Measurements from ENCODE around the gene LPCAT2. TPM values are rescaled to one million over a fixed set of nuclear protein-coding genes. Genes with fewer than 3 reads are reported as not detected.

Gene LPCAT2
- total and polyA plus RNA-seq, 2 experiments from 2014 or later: 6.4 to 9.5 TPM

GRCh38 chr16:55475919-55476318 is 33.0 kb upstream of the LPCAT2 start:
- H3K36me3 ChIP-seq (replicated peaks; ENCODE audit: insufficient read depth, low read depth): no peaks in the 10 kb centered on the region
- H3K4me1 ChIP-seq (ENCODE audit: insufficient read depth): no peaks in the 10 kb centered on the region
- no peaks in the 10 kb centered on the region for H3K9me3 ChIP-seq (ENCODE audit: low read depth)
- H3K27me3 ChIP-seq: peaks cover 26% of the 10 kb centered on the region
- DNase-seq (ENCODE audit: low spot score): no peak
- H3K4me3 ChIP-seq: no peak overlapping the region
- H2AFZ ChIP-seq: no peak overlapping the region
- no peaks in the 10 kb centered on the region for H3K9me2 ChIP-seq (replicated peaks; ENCODE audit: insufficient read depth)
- peak overlapping the region; percentile 23 for H3K27ac ChIP-seq
- H3K79me2 ChIP-seq: peaks cover 4% of the 10 kb centered on the region
- H3K4me2 ChIP-seq: peak overlapping the region; percentile 31
- WGBS (ENCODE audit: low lambda C conversion rate, missing lambda C conversion rate): 34% methylated on average over 5 of the region's 5 CpGs
- TF ChIP-seq EZH2 (IDR thresholded peaks at IDR 0.05; ENCODE audit: borderline replicate concordance) (no peak), CTCF (IDR thresholded peaks at IDR 0.05; ENCODE audit: poor library complexity) (no peak), EZH2phosphoT487 (IDR thresholded peaks at IDR 0.05; ENCODE audit: low read depth, severe bottlenecking, unreplicated experiment) (no peak)
- no peaks in the 10 kb centered on the region for H4K20me1 ChIP-seq (ENCODE audit: insufficient read depth, poor library complexity, severe bottlenecking)

- WGBS (ENCODE audit: low lambda C conversion rate, missing lambda C conversion rate): 79% methylated on average over 6 of the region's 6 CpGs
- no peak overlapping the region for H2AFZ ChIP-seq
- no peaks in the 10 kb centered on the region for H3K9me3 ChIP-seq (ENCODE audit: low read depth)
- H3K27me3 ChIP-seq: peaks cover 33% of the 10 kb centered on the region
- no peak overlapping the region for H3K4me2 ChIP-seq
- H3K4me1 ChIP-seq (ENCODE audit: insufficient read depth): no peaks in the 10 kb centered on the region
- no peak overlapping the region for H3K4me3 ChIP-seq
- DNase-seq (ENCODE audit: low spot score): no peak
- H3K27ac ChIP-seq: no peak overlapping the region
- H4K20me1 ChIP-seq (ENCODE audit: insufficient read depth, poor library complexity, severe bottlenecking): peaks cover 3% of the 10 kb centered on the region
- H3K79me2 ChIP-seq: peaks cover 14% of the 10 kb centered on the region
- TF ChIP-seq EZH2phosphoT487 (IDR thresholded peaks at IDR 0.05; ENCODE audit: low read depth, severe bottlenecking, unreplicated experiment) (no peak), EZH2 (IDR thresholded peaks at IDR 0.05; ENCODE audit: borderline replicate concordance) (no peak), CTCF (IDR thresholded peaks at IDR 0.05; ENCODE audit: poor library complexity) (no peak)
- H3K36me3 ChIP-seq (replicated peaks; ENCODE audit: insufficient read depth, low read depth): no peaks in the 10 kb centered on the region
- no peaks in the 10 kb centered on the region for H3K9me2 ChIP-seq (replicated peaks; ENCODE audit: insufficient read depth)
Observed at GRCh38 chr16:55476625-55477533, 32.0 kb upstream of the LPCAT2 start.

DNA sequence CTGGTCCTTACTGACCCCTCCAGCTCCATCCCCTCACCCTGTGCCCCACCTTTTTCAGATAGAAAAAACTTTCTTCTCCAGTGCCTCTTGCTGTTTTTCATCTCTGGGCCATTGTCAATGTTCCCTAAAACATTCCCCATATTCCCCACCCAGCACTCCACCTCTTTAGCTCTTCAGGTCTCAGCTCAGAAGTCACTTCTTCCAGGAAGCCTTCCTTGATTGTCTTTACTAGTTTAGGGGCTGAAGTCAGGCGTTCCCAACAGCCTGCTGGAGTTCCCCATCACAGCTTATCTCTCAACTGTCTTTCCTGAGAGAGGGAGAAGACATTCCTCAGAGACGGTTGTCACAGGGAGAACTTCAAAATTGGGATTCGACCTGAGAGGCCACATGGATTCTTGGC is 31.1 kb upstream of the LPCAT2 start:
- Histone ChIP-seq H3K4me2 (no peak overlapping the region), H2AFZ (no peak overlapping the region), H3K4me1 (ENCODE audit: insufficient read depth) (no peaks in the 10 kb centered on the region), H3K27ac (no peak overlapping the region), H3K4me3 (no peak overlapping the region), H3K9me2 (replicated peaks; ENCODE audit: insufficient read depth) (no peaks in the 10 kb centered on the region), H3K9me3 (ENCODE audit: low read depth) (no peaks in the 10 kb centered on the region), H3K27me3 (peaks cover 33% of the 10 kb centered on the region), H4K20me1 (ENCODE audit: insufficient read depth, poor library complexity, severe bottlenecking) (peaks cover 11% of the 10 kb centered on the region), H3K36me3 (replicated peaks; ENCODE audit: insufficient read depth, low read depth) (no peaks in the 10 kb centered on the region), H3K79me2 (peaks cover 22% of the 10 kb centered on the region)
- TF ChIP-seq CTCF (IDR thresholded peaks at IDR 0.05; ENCODE audit: poor library complexity) (no peak), EZH2 (IDR thresholded peaks at IDR 0.05; ENCODE audit: borderline replicate concordance) (no peak), EZH2phosphoT487 (IDR thresholded peaks at IDR 0.05; ENCODE audit: low read depth, severe bottlenecking, unreplicated experiment) (no peak)
- no peak for DNase-seq (ENCODE audit: low spot score)
- 79% methylated on average over 3 of the region's 3 CpGs for WGBS (ENCODE audit: low lambda C conversion rate, missing lambda C conversion rate)
